ENCODE measurements around the gene PCCA. TPM values are rescaled to one million over a fixed set of nuclear protein-coding genes. Genes with fewer than 3 reads are reported as not detected.

Gene PCCA
- total and polyA plus RNA-seq, 2 donors from 2014 or later: 86.2 to 222 TPM

- H3K27me3 ChIP-seq (ENCODE audit: control insufficient read depth, insufficient read depth, low read length): no peaks in the 10 kb centered on the region
- intact Hi-C loops (cut with DNase I): no loop called here
- H3K4me3 ChIP-seq (ENCODE audit: low read length in 3 of 3): no peak overlapping the region
- H3K9ac ChIP-seq (ENCODE audit: low read length in 3 of 3): no peak overlapping the region
- TF ChIP-seq CTCF (IDR thresholded peaks at IDR 0.05; ENCODE audit: borderline replicate concordance, extremely low read depth, insufficient read depth): no peak
- FAIRE-seq (no peak), DNase-seq (no peak)
- H3K4me1 ChIP-seq (ENCODE audit: control insufficient read depth in 2 of 3, insufficient read depth in 2 of 3, low read depth in 1 of 3, low read length in 3 of 3): no peaks in the 10 kb centered on the region
- H3K27ac ChIP-seq (ENCODE audit: low read depth in 2 of 2, low read length in 2 of 2): no peak overlapping the region
- no peaks in the 10 kb centered on the region for H3K9me3 ChIP-seq (ENCODE audit: control insufficient read depth in 2 of 3, insufficient read depth in 1 of 3, low read length in 3 of 3)
- no peaks in the 10 kb centered on the region for H3K36me3 ChIP-seq (ENCODE audit: control insufficient read depth in 2 of 3, insufficient read depth in 3 of 3, low read length in 3 of 3)
These were observed 354.5 kb downstream of the PCCA start for GRCh38 chr13:100443278-100443997.

- H3K27me3 ChIP-seq (ENCODE audit: control insufficient read depth, insufficient read depth, low read length): no peaks in the 10 kb centered on the region
These were observed 355.1 kb downstream of the PCCA start for GRCh38 chr13:100443998-100444328.

GRCh38 chr13:100447831-100448230 is 358.9 kb downstream of the PCCA start:
- no peak for DNase-seq
- H3K9me3 ChIP-seq (ENCODE audit: control insufficient read depth in 2 of 3, insufficient read depth in 1 of 3, low read length in 3 of 3): no peaks in the 10 kb centered on the region
- TF ChIP-seq CTCF (IDR thresholded peaks at IDR 0.05; ENCODE audit: borderline replicate concordance, extremely low read depth, insufficient read depth): no peak
- no peaks in the 10 kb centered on the region for H3K27me3 ChIP-seq (ENCODE audit: control insufficient read depth, insufficient read depth, low read length)
- H3K36me3 ChIP-seq (ENCODE audit: control insufficient read depth in 2 of 3, insufficient read depth in 3 of 3, low read length in 3 of 3): no peaks in the 10 kb centered on the region
- intact Hi-C loops (cut with DNase I): no loop called here
- H3K9ac ChIP-seq (ENCODE audit: low read length in 3 of 3): no peak overlapping the region
- no peaks in the 10 kb centered on the region for H3K4me1 ChIP-seq (ENCODE audit: control insufficient read depth in 2 of 3, insufficient read depth in 2 of 3, low read depth in 1 of 3, low read length in 3 of 3)
- no peak overlapping the region for H3K4me3 ChIP-seq (ENCODE audit: low read length in 3 of 3)
- no peak overlapping the region for H3K27ac ChIP-seq (ENCODE audit: low read depth in 2 of 2, low read length in 2 of 2)
- no peak for FAIRE-seq

More at GRCh38 chr13:100443998-100444328, 355.1 kb downstream of the PCCA start:
- intact Hi-C loops (cut with DNase I): no loop called here
- TF ChIP-seq CTCF (IDR thresholded peaks at IDR 0.05; ENCODE audit: borderline replicate concordance, extremely low read depth, insufficient read depth): no peak
- FAIRE-seq: no peak
- H3K4me3 ChIP-seq (ENCODE audit: low read length in 3 of 3): no peak overlapping the region
- H3K9me3 ChIP-seq (ENCODE audit: control insufficient read depth in 2 of 3, insufficient read depth in 1 of 3, low read length in 3 of 3): no peaks in the 10 kb centered on the region
- H3K9ac ChIP-seq (ENCODE audit: low read length in 3 of 3): no peak overlapping the region
- H3K4me1 ChIP-seq (ENCODE audit: control insufficient read depth in 2 of 3, insufficient read depth in 2 of 3, low read depth in 1 of 3, low read length in 3 of 3): no peaks in the 10 kb centered on the region
- H3K27ac ChIP-seq (ENCODE audit: low read depth in 2 of 2, low read length in 2 of 2): no peak overlapping the region
- DNase-seq: no peak
- no peaks in the 10 kb centered on the region for H3K36me3 ChIP-seq (ENCODE audit: control insufficient read depth in 2 of 3, insufficient read depth in 3 of 3, low read length in 3 of 3)

GRCh38 chr13:100451923-100452322 is 363.0 kb downstream of the PCCA start:
- no peak overlapping the region for H3K27ac ChIP-seq (ENCODE audit: low read depth in 2 of 2, low read length in 2 of 2)
- no peak overlapping the region for H3K4me3 ChIP-seq (ENCODE audit: low read length in 3 of 3)
- H3K9ac ChIP-seq (ENCODE audit: low read length in 3 of 3): no peak overlapping the region
- H3K27me3 ChIP-seq (ENCODE audit: control insufficient read depth, insufficient read depth, low read length): no peaks in the 10 kb centered on the region
- no peaks in the 10 kb centered on the region for H3K9me3 ChIP-seq (ENCODE audit: control insufficient read depth in 2 of 3, insufficient read depth in 1 of 3, low read length in 3 of 3)
- TF ChIP-seq CTCF (IDR thresholded peaks at IDR 0.05; ENCODE audit: borderline replicate concordance, extremely low read depth, insufficient read depth): no peak
- FAIRE-seq (no peak), DNase-seq (no peak)
- H3K36me3 ChIP-seq (ENCODE audit: control insufficient read depth in 2 of 3, insufficient read depth in 3 of 3, low read length in 3 of 3): no peaks in the 10 kb centered on the region
- no peaks in the 10 kb centered on the region for H3K4me1 ChIP-seq (ENCODE audit: control insufficient read depth in 2 of 3, insufficient read depth in 2 of 3, low read depth in 1 of 3, low read length in 3 of 3)
- intact Hi-C loops (cut with DNase I): no loop called here
